ENCODE results near the gene POLL.

Gene POLL

GRCh38 chr10:101573885-101574753 lies 13.9 kb downstream of the POLL start:
- H3K4me3 ChIP-seq, result no peak overlapping the region
- no peak overlapping the region for H3K9ac ChIP-seq
- H3K4me2 ChIP-seq, result no peak overlapping the region
- H3K27me3 ChIP-seq, result peaks cover 9% of the 10 kb centered on the region; the same call in 1 of the 2 replicates
- no peaks in the 10 kb centered on the region for H4K20me1 ChIP-seq
- H3K27ac ChIP-seq, result no peak overlapping the region
- no peak for TF ChIP-seq Cebpa-rat (IDR thresholded peaks at IDR 0.05)
- H3K36me3 ChIP-seq, result peaks cover 6% of the 10 kb centered on the region; the same call in 1 of the 2 replicates
- peaks cover 5% of the 10 kb centered on the region; the same call in 1 of the 2 replicates for H3K9me3 ChIP-seq
- peaks cover 17% of the 10 kb centered on the region for H3K4me1 ChIP-seq

DNA sequence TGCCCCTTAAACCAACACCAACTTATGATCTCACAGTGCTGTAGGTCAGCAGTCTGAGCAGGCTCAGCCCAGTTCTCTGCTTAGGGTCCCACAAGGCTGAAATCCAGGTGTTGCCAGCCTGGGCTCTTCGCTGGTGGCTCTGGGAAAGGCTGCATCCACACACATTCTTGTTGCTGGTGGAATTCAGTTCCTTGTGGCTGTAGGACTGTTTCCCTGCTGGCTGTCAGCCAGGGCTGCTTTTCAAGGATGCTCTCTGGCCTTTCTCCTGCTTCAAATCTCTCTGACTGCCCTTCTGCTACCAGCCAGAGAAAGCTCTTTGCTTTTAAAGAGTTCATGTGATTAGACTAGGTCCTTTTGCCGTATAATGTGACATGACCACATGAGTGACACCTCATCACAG lies 15.3 kb downstream of the POLL start:
- no peak overlapping the region for H3K4me2 ChIP-seq
- peaks cover 6% of the 10 kb centered on the region; the same call in 1 of the 2 replicates for H3K36me3 ChIP-seq
- peaks cover 21% of the 10 kb centered on the region for H3K27me3 ChIP-seq
- no peak overlapping the region for H3K9ac ChIP-seq
- H4K20me1 ChIP-seq, result no peaks in the 10 kb centered on the region
- H3K9me3 ChIP-seq, result peaks cover 5% of the 10 kb centered on the region; the same call in 1 of the 2 replicates
- H3K4me1 ChIP-seq, result peaks cover 19% of the 10 kb centered on the region
- H3K27ac ChIP-seq, result no peak overlapping the region
- no peak overlapping the region for H3K4me3 ChIP-seq
- no peak for TF ChIP-seq Cebpa-rat (IDR thresholded peaks at IDR 0.05)

- H3K36me3 ChIP-seq, result peaks cover 2% of the 10 kb centered on the region; the same call in 1 of the 2 replicates
- H3K4me3 ChIP-seq, result no peak overlapping the region
- peaks cover 26% of the 10 kb centered on the region for H3K4me1 ChIP-seq
- H3K4me2 ChIP-seq, result no peak overlapping the region
- H4K20me1 ChIP-seq, result no peaks in the 10 kb centered on the region
- H3K27ac ChIP-seq, result no peak overlapping the region
- no peak overlapping the region for H3K9ac ChIP-seq
- H3K27me3 ChIP-seq, result peaks cover 28% of the 10 kb centered on the region
- no peak for TF ChIP-seq Cebpa-rat (IDR thresholded peaks at IDR 0.05)
- peaks cover 5% of the 10 kb centered on the region; the same call in 1 of the 2 replicates for H3K9me3 ChIP-seq
Measured at GRCh38 chr10:101572126-101572525, 15.9 kb downstream of the POLL start.

GRCh38 chr10:101571271-101571925 lies 16.7 kb downstream of the POLL start:
- H3K9me3 ChIP-seq, result peaks cover 5% of the 10 kb centered on the region; the same call in 1 of the 2 replicates
- peak overlapping the region; percentile 75; the same call in 1 of the 2 replicates for H3K4me3 ChIP-seq
- no peaks in the 10 kb centered on the region for H4K20me1 ChIP-seq
- no peaks in the 10 kb centered on the region for H3K36me3 ChIP-seq
- TF ChIP-seq Cebpa-rat (IDR thresholded peaks at IDR 0.05), result no peak
- peaks cover 33% of the 10 kb centered on the region for H3K4me1 ChIP-seq
- peak overlapping the region; percentile 75; the same call in 1 of the 2 replicates for H3K9ac ChIP-seq
- H3K27ac ChIP-seq, result no peak overlapping the region
- H3K27me3 ChIP-seq, result peaks cover 35% of the 10 kb centered on the region
- peak overlapping the region; percentile 97 for H3K4me2 ChIP-seq

DNA sequence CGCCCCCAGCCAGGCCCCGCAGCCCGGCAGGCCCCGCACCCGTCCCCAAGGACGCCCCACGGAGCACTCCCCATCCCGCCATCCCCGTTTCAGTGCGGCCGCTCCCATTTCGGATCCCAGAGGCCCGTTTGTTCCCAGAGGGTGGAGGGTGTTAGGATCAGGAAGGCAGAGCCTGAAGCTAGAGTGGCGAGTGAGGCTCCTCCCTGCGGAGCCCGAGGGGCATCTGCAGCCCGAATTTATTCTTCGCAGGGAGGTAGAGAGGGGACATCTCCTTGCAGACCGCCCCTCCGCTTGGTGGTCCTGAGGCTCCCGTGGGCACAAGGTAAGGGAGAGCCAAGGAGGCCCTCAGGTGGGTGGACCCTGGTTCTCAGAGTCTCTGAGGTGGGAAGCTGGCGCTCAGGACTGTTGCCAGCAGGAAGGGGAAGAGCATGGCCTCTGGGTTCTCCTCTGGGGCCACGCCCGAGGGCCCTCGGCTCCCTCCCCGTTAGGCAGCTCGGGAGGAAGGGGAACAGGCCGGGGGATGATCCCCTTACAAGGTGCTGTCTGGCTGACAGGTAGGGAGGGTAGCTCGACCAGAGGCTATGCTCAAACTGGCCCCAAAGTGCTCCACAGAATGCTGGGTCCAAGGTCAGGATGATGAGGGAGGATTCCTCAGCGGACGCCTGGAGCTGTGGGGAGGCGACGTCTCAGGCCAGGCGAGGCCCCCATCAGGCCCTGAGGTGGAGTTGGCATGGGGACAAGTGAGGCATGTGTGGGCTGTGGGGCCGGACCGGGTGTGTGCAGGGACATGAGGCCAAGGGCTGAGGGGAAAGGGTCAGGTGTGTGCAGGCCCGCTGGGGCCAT lies 17.4 kb downstream of the POLL start:
- Histone ChIP-seq H3K4me3 (peak overlapping the region; percentile 75), H3K4me1 (peaks cover 37% of the 10 kb centered on the region), H3K27me3 (peaks cover 42% of the 10 kb centered on the region), H3K9ac (peak overlapping the region; percentile 75; the same call in 1 of the 2 replicates), H4K20me1 (no peaks in the 10 kb centered on the region), H3K27ac (peak overlapping the region; percentile 49; the same call in 1 of the 2 replicates), H3K4me2 (peak overlapping the region; percentile 97), H3K9me3 (peaks cover 5% of the 10 kb centered on the region; the same call in 1 of the 2 replicates), H3K36me3 (no peaks in the 10 kb centered on the region)
- TF ChIP-seq Cebpa-rat (IDR thresholded peaks at IDR 0.05), result no peak

DNA sequence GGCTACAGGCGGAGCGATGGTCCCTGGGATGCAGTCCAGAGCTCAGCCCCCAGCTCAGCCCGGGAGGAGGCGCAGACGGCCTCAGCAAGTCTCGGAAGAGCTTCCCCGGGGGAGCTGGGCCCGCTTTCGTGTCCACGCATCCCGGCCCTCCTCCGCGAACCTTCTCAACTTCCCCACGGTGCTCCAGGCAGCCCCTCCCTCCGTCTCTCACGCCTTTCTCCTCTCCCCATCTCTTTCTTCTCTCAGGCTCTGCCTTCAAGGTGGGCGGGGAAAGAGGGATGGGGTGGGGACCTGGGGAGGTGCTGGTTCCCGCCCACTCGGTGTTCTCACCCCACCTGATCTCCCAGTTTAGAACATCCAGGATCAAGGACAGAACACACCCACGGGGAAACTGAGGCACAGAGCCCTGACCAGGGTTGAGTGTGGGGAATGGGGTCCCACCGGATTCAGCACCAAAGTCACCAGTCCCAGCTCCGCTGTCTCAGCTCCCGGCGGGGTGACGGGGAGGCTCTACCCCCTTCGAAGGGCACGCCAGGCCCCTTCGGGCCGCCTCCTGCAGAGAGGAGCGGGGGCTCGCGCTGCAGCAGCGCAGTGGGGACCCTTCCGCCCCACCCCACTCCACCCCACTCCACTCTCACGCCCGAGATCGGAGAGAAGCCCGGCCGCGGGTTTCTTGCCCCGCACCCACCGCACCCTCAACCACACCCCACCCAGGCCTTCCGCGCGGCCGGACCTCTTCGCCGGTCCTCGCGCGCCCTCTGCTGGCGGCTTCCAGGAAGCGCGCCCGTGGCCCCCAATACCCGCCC lies 18.2 kb downstream of the POLL start:
- Histone ChIP-seq H3K36me3 (no peaks in the 10 kb centered on the region), H4K20me1 (no peaks in the 10 kb centered on the region), H3K9me3 (peaks cover 5% of the 10 kb centered on the region; the same call in 1 of the 2 replicates), H3K4me3 (peak overlapping the region; percentile 75), H3K27me3 (peaks cover 44% of the 10 kb centered on the region), H3K4me1 (peaks cover 37% of the 10 kb centered on the region), H3K27ac (no peak overlapping the region), H3K9ac (peak overlapping the region; percentile 75; the same call in 1 of the 2 replicates), H3K4me2 (peak overlapping the region; percentile 97)
- TF ChIP-seq Cebpa-rat (IDR thresholded peaks at IDR 0.05), result no peak

GRCh38 chr10:101569323-101569621 lies 18.8 kb downstream of the POLL start:
- Histone ChIP-seq H3K27ac (no peak overlapping the region), H4K20me1 (no peaks in the 10 kb centered on the region), H3K27me3 (peaks cover 44% of the 10 kb centered on the region), H3K9ac (no peak overlapping the region), H3K4me2 (peak overlapping the region; percentile 97), H3K4me1 (peaks cover 37% of the 10 kb centered on the region), H3K4me3 (peak overlapping the region; percentile 75), H3K36me3 (no peaks in the 10 kb centered on the region), H3K9me3 (peaks cover 5% of the 10 kb centered on the region; the same call in 1 of the 2 replicates)
- TF ChIP-seq Cebpa-rat (IDR thresholded peaks at IDR 0.05), result no peak

DNA sequence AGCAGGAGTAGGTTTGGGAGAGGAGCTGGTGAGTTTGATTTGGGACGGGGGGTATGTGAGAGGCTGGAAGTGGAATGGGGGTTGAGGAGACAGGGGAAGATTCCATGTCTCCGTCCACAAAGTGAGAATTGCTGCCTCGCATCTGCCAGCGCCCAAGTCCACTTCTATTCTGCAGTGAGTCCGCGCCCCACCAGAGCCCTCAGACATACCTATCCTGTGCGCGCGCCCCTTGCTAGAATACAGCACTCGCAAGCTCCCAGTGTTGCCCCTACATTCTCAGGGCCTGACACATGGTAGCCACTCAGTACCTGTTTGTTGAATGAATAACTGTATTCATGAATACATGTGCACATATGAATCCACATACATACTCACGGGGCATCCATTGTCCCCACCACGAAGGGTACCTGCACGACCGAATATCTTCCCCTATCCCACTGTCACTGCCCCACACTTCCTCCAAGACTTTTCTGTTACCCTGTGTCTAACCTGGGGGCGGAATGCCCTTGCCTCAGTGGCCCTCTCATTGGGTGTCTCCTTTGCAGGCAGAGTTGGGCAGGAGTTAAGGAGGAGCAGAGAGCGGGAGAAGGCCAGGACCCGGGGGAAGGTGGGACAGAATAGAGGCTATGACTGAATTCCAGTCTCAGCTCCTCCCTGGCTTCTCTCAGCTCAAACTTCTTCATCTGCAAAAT lies 19.9 kb downstream of the POLL start:
- Histone ChIP-seq H4K20me1 (no peaks in the 10 kb centered on the region), H3K36me3 (no peaks in the 10 kb centered on the region), H3K4me2 (peak overlapping the region; percentile 64; the same call in 1 of the 2 replicates), H3K27ac (no peak overlapping the region), H3K4me3 (no peak overlapping the region), H3K4me1 (peaks cover 37% of the 10 kb centered on the region), H3K9me3 (peaks cover 5% of the 10 kb centered on the region; the same call in 1 of the 2 replicates), H3K9ac (no peak overlapping the region), H3K27me3 (peaks cover 44% of the 10 kb centered on the region)
- TF ChIP-seq Cebpa-rat (IDR thresholded peaks at IDR 0.05), result no peak
